IPS-15b (cell line): Measurements from ENCODE around the gene SH2D7.
A peak's percentile ranks its signal among the peaks of the same experiment; 100 is the strongest.

Experiments
- H3K27me3 ChIP-seq: one replicate; pipeline ENCODE4 v1.6.1; 2013; ENCODE audit warnings: low read length; ENCODE audit not compliant: control insufficient read depth, insufficient read depth
- H3K36me3 ChIP-seq: one replicate; pipeline ENCODE4 v1.6.1; 2013; ENCODE audit warnings: low read length; ENCODE audit not compliant: control insufficient read depth, insufficient read depth
- H3K4me1 ChIP-seq: one replicate; pipeline ENCODE4 v1.6.1; 2013; ENCODE audit warnings: mild to moderate bottlenecking, low read length; ENCODE audit not compliant: control insufficient read depth, insufficient read depth
- H3K4me3 ChIP-seq: one replicate; pipeline ENCODE4 v1.5.1; 2013; ENCODE audit warnings: low read depth, low read length
- H3K9ac ChIP-seq: one replicate; pipeline ENCODE4 v1.6.1; 2013; ENCODE audit warnings: low read depth, mild to moderate bottlenecking, low read length
- H3K9me3 ChIP-seq: one replicate; pipeline ENCODE4 v1.6.1; 2013; ENCODE audit warnings: mild to moderate bottlenecking, low read length; ENCODE audit not compliant: control insufficient read depth, insufficient read depth

The SH2D7 gene

DNA sequence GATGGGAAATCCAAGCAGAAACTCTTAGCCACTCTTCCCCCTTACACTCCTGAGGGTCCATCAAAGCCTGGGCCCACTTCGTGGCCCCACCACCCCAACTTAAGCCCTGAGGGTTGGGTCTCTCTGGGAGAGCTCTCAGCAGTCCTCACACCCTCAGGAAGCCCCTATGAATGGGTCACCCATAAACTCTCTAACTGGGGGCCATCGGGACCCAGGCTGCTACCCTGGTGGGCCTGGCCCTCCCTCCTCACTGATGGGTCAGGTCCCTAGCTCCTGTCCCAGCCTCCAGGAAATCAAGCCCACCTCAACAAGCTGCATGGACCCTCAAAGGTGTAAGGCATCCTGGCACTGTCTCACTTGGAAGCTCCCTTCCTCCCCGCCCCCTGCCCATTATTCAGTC, 19.4 kb downstream of the SH2D7 start:
- Histone ChIP-seq H3K4me1 (no peaks in the 10 kb centered on the region), H3K9ac (no peak overlapping the region), H3K36me3 (peaks cover 5% of the 10 kb centered on the region), H3K27me3 (no peaks in the 10 kb centered on the region), H3K9me3 (no peaks in the 10 kb centered on the region), H3K4me3 (no peak overlapping the region)

DNA sequence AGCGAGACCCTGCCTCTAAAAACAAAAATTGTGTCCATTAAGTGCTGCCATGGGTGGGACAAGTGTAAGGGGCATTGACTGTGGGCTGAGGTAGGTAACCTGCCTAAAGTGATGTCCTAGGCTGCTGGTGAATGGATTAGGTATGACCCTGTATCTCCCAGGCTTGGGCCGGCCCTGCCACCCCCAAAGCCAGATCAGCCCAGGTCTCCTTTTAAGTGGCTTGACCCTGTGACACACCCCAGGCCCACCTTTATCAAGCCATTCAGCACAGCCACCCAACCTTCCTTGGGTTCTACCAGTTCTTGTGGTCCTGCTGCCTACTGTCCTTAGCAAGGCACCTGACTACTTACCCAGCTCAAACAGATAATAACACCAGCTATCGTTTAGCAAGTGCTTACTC, 20.2 kb downstream of the SH2D7 start:
- Histone ChIP-seq H3K36me3 (peaks cover under 1% of the 10 kb centered on the region), H3K4me1 (no peaks in the 10 kb centered on the region), H3K9ac (no peak overlapping the region), H3K9me3 (no peaks in the 10 kb centered on the region), H3K27me3 (no peaks in the 10 kb centered on the region), H3K4me3 (no peak overlapping the region)

- H3K36me3 ChIP-seq, result peaks cover 3% of the 10 kb centered on the region
- H3K9me3 ChIP-seq, result no peaks in the 10 kb centered on the region
- no peaks in the 10 kb centered on the region for H3K27me3 ChIP-seq
- H3K4me3 ChIP-seq, result no peak overlapping the region
- peaks cover 12% of the 10 kb centered on the region for H3K4me1 ChIP-seq
- no peak overlapping the region for H3K9ac ChIP-seq
These were observed 28.2 kb downstream of the SH2D7 start for GRCh38 chr15:78120523-78120922.

DNA sequence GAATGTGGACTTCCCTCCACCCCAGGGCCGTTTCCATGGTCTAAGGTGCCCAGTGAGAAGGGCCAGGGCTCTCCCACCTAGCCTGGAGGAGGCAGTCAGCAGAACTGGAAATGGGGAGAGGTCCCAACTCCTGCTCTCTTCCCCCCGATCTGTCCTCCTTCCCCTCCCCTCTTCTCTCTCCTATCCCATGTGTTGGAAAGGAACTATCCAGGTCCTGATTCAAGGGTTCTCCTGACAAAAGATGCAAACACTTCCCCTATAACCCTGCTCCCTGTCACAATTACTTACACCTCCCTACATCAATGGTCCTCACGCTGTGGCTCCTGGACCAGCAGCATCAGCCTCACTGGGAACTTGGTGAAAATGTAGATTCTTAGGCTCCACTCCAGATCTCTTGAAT, 32.9 kb downstream of the SH2D7 start:
- no peaks in the 10 kb centered on the region for H3K27me3 ChIP-seq
- H3K9me3 ChIP-seq, result no peaks in the 10 kb centered on the region
- H3K36me3 ChIP-seq, result peaks cover 3% of the 10 kb centered on the region
- H3K4me3 ChIP-seq, result no peak overlapping the region
- H3K4me1 ChIP-seq, result peaks cover 15% of the 10 kb centered on the region
- H3K9ac ChIP-seq, result no peak overlapping the region

GRCh38 chr15:78127882-78128281, 35.5 kb downstream of the SH2D7 start:
- Histone ChIP-seq H3K9me3 (no peaks in the 10 kb centered on the region), H3K4me1 (peaks cover 5% of the 10 kb centered on the region), H3K27me3 (no peaks in the 10 kb centered on the region), H3K9ac (no peak overlapping the region), H3K36me3 (no peaks in the 10 kb centered on the region), H3K4me3 (no peak overlapping the region)

- Histone ChIP-seq H3K27me3 (no peaks in the 10 kb centered on the region), H3K36me3 (no peaks in the 10 kb centered on the region), H3K9me3 (no peaks in the 10 kb centered on the region), H3K4me3 (no peak overlapping the region), H3K4me1 (peaks cover 5% of the 10 kb centered on the region), H3K9ac (no peak overlapping the region)
These were observed 36.9 kb downstream of the SH2D7 start for GRCh38 chr15:78129077-78129750.

GRCh38 chr15:78129751-78130287, 37.5 kb downstream of the SH2D7 start:
- Histone ChIP-seq H3K4me3 (no peak overlapping the region), H3K9ac (no peak overlapping the region), H3K9me3 (no peaks in the 10 kb centered on the region)

DNA sequence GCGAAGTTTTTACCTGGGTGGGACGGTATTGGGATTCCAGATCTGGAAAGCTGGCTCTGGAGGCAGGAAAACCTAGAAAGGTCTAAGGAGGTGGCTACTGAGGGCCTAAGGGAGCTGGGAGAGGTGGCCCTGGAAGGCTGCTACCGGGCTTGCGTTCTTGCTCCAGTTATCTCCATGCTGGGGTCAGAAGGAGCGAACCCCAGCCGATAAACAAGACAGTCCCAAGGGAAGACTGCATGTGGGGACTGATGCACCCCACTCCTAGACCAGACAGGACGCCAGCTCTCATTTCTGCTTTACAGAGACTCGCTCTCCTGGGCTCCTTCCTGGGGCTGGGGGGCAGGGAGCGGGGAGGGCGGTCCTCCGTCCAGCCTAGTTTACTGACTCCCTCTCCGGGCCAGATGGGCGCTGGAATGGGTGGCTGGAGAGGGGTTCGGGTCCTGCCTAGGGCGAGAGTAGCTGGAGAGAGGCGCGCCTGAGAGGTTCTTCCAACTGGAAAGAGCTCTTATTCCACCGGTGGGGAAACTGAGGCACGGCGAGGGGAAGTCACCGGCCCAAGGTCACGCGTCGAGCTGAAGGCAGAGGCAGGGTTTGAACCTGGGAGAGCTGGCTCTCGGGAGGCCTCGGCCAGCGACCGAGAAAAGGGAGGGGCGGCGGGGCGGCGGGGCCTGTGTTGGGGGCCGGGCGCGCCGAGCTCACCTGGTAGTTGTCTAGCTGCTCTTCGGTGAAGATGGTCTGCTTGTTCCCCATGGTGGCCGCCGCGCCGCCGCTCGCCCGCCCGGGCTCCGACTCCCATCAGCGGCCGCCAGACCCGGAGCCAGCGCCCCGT, 38.3 kb downstream of the SH2D7 start:
- Histone ChIP-seq H3K4me3 (peak overlapping the region; percentile 85), H3K9ac (peak overlapping the region; percentile 37), H3K27me3 (no peaks in the 10 kb centered on the region), H3K36me3 (no peaks in the 10 kb centered on the region), H3K4me1 (peaks cover 5% of the 10 kb centered on the region), H3K9me3 (no peaks in the 10 kb centered on the region)

More at GRCh38 chr15:78129751-78130287, 37.5 kb downstream of the SH2D7 start:
- Histone ChIP-seq H3K27me3 (no peaks in the 10 kb centered on the region), H3K36me3 (no peaks in the 10 kb centered on the region), H3K4me1 (peaks cover 5% of the 10 kb centered on the region)

- Histone ChIP-seq H3K27me3 (no peaks in the 10 kb centered on the region), H3K4me1 (peaks cover 5% of the 10 kb centered on the region), H3K4me3 (peak within 1 kb of the TSS; percentile 85), H3K9ac (peak within 1 kb of the TSS; percentile 85), H3K36me3 (no peaks in the 10 kb centered on the region), H3K9me3 (no peaks in the 10 kb centered on the region)
These were observed 39.1 kb downstream of the SH2D7 start, which contains the start of gene CIB2 for GRCh38 chr15:78131295-78132061. Gene CIB2 (minus strand): TSS chr15:78131445. CDS start chr15:78131215, 230 bp downstream.

DNA sequence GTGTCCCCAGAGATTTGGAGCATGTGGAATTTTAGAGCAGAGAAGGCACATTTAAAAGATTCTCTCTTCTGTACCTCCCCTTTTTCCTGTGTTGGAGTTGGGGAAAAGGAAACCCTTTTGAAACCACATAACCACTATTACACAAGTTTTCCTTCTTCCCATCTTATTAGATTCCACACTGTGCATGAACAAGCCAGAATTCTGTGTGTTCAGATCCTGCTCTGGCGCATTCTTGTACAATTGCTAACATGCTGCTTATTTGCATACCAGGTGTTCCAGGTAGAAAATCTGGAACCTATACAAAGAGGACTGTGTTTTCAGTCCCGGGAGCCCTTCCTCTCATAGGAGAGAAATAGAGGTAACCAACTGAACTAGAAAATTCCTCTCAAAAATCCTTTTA, 41.4 kb downstream of the SH2D7 start:
- H3K4me3 ChIP-seq, result no peak overlapping the region
- H3K36me3 ChIP-seq, result no peaks in the 10 kb centered on the region
- peaks cover 4% of the 10 kb centered on the region for H3K4me1 ChIP-seq
- no peak overlapping the region for H3K9ac ChIP-seq
- H3K27me3 ChIP-seq, result no peaks in the 10 kb centered on the region
- no peaks in the 10 kb centered on the region for H3K9me3 ChIP-seq

DNA sequence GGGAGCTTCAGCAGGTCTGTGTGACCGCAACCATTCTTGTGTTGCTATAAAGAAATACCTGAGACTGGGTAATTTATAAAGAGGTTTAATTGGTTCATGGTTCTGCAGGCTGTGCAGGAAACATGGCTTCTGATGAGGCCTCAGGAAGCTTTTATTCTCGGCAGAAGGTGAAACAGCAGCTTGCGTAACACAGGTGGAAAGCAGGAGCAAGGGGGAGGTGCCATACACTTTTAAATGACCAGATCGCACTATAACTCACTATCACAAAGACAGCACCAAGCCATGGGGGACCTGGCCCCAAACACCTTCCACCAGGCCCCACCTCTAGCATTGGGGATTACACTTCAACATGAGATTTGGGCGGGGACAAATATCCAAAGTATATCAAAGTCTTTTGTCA, 47.2 kb downstream of the SH2D7 start:
- Histone ChIP-seq H3K4me1 (no peaks in the 10 kb centered on the region), H3K27me3 (no peaks in the 10 kb centered on the region), H3K36me3 (no peaks in the 10 kb centered on the region), H3K4me3 (no peak overlapping the region), H3K9me3 (no peaks in the 10 kb centered on the region), H3K9ac (no peak overlapping the region)
